NCI-H146 (cell line): Measurements from ENCODE around the gene MCTP1.

Experiments
- DNase-seq: peaks from one replicate; lab custom pipeline; 2025; lab: John Stamatoyannopoulos, UW

The MCTP1 gene

DNA sequence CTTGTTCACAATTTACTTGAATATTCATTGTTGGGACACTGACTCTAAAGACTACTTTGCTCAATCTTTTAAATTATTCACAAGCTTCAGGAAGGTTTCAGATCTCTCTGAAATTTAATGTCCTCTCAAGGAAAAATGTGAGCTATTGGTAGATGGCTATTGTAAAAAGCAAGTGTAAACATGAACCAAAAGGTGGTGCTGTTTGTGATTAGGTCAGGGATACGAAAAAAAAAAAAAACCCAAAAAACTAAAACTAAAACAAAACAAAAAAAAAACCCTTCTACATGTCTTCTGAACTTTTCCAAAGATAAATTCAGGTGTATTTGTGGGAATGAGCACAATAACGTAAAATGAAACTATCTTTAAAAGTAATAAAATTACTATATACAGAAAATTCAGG, 472.7 kb downstream of the MCTP1 start:
- no peak for DNase-seq

DNA sequence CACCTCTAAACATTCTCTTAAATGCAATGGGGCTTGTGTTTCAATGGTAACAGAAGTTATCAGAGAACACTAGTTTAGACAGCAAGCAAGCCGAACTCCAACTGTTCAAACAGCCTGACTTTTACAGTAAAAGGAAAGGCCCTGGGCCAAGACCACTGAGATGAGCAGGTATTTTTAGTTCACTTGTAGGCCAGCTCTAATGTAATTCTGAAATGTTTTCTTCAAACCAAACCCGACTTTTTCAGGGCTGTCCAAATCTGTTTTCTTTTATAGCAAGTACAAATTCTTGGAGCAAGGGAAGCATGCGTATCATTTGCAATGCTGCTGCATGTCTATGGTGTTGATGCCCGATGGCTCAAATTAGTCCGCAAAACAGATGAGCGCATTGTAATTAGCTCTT, 473.6 kb downstream of the MCTP1 start:
- no peak for DNase-seq

DNA sequence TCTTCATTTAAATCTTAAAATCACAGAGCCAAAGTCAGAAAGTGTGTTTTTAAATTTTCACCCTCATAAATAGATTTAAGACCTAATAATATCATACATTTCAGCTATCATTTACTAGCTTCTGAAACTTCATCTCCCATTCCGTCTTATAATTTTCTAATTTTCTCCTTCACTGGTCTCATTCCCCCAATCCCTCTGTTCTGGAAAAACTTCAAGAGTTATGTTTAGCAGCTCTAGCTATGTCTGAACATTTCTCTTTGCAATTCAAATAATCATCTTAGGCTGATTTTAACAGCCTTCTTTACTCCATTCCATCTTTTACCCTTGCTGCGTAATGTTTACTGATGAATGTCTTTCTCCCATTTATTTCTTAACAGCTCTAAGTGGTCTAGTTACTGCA, 474.0 kb downstream of the MCTP1 start:
- DNase-seq: no peak

DNA sequence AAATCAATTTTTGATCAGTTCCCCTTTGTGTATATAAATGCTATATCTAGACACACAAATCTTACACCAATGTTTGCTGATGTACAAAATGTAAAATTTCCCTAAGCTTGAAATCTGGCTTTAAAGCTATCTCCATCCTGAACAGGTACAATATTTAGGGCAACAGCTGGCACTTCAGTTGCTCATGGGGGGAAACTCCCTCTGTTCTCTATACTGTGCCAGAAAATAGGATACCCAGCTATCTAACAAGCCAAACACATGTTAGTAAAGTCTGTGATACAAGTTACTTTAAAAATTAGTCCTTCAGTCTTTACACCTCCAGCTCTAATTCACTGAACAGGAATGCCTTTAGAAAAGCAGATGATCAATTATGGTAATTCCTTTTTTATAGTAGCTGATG, 474.6 kb downstream of the MCTP1 start:
- no peak for DNase-seq

DNA sequence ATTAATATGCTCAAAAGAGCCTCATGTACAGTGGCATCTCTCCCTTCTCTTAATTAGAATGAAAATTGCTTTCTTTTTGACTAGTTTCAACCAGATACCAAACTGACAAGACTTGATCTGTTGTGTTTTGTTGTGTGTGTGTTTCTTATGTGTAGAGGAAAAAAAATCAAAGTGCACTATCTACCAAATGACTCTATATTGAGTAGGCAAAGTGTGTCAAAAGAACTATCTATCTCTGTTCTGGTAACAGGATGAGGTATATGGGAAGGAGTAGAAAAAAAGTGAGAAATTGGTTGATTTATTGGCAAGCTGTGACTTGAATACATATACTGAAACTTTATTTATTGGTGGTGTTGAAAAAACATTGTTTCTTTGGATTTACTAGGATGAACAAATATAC, 476.4 kb downstream of the MCTP1 start:
- no peak for DNase-seq

DNA sequence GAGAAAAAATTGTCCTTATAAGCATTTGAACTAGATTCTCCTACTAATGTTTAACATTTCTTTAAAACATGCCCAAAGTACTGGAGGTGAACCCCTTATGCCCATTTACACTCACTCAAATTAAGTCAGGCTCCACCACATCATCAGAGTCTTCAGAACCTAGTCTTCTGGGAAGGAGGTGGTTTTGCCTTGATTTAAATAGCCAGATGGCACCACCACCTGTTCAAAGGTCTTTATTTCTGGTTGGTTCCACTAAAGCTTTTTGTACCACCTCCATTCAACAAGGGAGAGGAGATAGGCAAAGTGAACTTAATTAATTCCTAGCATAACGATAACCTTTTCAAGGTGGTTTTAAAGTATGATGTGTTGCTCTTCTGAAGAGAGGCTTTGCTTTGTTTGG, 476.9 kb downstream of the MCTP1 start:
- DNase-seq: peak; percentile 3

DNA sequence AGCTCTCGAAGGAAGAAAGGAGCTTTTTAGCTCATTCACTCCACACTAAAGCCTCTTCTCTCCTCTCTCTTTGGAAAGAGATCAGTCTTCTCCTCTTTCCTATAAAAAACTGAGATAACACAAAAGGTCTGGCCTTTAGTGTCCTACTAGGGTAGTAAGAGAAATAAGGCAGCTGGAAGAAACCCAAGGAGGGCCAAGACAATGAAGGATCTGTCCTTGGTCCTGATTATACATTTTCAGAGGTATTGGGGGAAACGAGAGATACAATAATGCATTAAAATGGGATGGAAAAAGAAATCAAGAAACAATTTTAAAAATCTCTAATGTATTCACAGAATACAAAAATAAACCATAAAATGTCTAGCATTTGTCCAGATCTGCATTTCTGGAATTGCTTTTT, 482.4 kb downstream of the MCTP1 start:
- DNase-seq: no peak

DNA sequence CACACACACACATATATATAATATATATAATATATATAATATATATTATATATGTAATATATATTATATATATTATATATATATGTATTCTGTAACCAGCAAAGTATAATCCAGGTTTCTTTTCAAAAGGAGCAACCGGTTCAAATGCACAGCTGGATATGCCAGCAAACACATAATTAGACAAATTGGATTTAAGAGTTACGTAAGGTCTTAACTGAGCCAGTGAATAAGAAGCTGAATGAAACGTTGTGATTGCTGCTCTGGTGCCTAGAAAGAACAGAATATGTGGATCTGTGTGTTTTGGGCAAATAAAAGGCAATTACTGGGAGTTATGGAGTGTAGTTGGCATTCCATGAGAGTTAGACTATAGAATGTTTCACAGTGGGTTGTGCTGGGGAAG, 488.3 kb downstream of the MCTP1 start:
- DNase-seq: no peak

DNA sequence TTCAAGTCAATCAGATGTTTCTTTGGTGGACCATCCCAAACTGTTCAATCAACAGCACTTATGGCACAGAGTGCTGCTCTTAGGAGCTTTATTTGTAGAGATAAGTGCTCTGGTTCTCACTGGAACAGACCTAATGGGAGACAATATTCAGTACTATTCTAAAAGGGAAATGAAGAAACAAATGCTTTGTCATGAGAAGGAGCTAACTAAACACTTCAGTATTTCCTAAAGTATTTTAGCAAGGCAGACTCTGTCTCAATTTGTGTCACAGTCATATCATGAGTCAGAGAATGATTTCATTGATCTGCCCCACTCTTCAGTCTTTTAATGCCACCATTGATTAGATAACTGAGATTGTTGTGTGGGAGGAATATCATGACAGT, 491.1 kb downstream of the MCTP1 start:
- no peak for DNase-seq

DNA sequence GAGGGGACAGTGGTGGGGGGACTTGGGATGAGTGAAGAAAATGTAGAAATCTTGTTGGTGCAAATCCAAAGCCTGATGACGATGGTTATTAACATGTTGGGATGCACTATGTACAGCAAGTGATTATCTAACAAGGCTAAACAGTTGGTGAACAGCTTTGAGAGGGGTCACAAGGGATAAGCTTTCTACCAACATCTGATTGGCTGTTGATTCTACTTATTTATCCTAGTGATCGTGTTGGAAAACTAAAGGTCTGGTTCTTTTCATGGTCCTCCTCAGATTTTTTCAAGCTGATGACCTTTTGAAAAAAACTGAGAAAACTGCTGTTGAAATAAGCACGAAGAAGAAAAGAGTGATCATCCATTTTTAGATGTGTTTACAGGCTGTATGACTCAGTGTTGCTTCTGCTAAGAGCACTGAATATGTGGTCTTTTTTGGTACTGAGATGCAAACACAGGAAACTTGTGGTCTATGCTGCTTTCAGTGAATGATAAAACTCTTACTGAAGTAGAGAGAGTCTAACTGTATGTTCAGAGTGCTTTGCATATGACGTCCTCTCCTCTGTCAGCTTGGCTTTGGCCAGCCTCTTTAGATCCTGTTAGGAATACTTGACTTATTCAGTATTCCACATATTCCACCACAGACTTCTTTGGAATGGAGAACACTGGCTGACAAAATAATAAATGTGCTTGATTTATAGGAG, 491.6 kb downstream of the MCTP1 start:
- DNase-seq: no peak

DNA sequence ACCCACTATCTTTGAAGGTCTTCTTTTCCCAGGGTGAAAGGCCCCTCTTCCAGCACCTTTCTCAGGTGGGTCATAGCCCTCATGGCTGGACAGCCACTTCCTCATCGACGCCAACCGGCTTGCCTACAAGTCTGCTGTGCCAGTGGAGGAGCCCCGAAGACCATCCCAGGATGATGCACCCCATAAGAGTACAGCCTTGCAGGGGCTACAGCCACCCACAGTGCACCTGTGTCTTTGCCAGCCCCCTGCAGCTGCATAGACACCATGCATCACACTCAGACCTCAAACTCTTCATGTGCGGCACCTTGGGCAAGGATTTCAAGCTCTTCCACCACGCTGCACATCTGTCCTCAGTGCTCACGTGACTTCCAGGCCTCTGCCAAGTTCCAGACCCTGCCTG, 493.1 kb downstream of the MCTP1 start:
- no peak for DNase-seq

DNA sequence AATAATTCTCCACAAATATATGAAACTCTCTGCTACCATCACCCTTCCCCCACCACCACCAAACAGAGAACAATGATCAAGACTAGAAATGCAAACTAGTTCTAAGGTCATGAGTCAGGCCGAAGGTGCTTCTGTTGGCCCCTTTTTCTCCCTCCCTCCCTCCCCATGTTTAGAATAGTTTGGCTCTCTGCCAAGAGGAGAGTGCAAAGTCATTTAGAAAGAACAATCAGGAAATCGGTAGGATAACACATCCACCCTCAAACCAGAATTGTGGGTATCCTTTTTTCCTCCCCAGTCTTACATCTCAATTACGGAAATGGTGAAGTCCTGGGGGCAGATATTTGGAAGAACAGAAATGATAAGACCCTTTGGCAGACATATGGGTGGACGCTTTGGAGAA, 496.4 kb downstream of the MCTP1 start:
- no peak for DNase-seq

DNA sequence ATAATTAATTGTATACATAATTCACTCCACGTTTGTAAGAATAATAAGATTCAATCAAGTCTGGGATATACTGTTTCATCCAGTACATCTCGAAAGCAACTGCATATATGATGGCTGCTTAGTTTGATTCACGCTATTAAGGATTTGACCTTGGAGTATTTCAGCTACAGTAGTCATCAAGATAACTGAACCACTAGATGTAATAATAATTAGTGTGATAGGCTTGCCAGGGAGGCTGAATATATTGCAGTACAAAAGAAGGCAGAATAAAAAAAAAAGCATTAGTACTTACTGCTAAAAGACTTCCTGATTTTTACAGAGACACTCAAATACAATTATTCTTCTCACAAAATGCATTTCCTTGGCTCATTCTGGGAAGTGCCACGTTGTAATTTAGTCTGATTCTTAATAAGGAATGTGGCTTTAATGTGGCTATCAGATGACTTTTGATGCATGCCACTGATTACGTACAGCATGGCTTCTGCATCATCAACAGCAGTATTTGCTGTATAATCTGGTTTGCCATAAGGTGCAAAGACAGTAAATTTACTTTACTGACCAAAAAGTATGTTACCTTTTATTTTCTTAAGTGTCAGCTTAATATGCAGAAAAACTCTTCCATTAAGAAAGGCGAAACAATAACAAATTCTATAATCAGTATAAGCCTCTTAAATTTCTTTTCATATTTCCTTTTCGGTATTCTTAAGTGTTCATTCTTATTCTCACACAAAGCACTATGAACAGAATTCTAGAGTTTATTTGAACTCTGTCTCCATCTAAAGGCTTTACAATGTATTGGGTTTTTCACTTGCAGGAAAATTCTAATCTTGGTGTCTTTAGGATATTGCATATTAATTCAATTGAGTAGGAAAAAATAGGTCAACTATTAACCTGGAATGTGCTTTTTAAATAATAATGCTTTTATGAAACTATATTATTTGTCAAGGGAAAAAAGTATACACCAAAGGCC, 500.1 kb downstream of the MCTP1 start:
- peak; percentile 7 for DNase-seq

DNA sequence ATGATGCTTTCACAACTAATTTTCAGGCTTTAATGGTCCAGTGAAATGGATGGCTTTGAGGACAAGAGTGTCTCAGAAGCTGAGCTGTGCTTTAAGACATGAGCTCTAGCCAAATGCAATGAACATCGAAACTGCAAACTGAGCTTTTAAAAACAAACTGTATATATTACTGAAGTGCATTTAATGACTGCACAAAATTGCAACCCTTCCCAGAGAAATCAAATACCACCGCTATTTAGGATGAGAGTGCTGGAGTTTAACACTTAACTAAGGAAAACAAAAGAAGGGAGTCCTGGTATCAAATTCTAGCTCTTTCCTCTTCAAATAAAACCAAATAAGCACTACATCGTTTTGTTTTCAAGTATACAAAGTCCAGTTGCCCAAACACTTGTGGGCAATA, 502.5 kb downstream of the MCTP1 start:
- no peak for DNase-seq

DNA sequence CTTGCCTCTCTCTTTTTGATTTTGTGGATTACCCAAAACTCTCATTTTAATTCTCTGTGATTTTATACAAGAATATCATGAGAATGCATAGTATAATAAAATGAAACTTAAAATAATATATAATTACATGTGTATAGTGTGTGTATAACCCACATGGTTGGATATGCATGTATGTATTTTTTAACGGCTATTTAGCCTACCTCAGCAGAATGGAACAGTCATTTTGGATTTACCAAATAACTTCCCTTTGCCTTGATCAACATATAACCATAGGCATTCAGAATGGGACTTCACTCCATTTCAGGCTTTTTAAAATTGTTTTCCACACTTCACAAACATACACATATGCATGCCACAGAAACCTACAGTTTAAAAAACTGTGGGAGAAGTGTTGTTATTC, 505.2 kb downstream of the MCTP1 start:
- DNase-seq: no peak

DNA sequence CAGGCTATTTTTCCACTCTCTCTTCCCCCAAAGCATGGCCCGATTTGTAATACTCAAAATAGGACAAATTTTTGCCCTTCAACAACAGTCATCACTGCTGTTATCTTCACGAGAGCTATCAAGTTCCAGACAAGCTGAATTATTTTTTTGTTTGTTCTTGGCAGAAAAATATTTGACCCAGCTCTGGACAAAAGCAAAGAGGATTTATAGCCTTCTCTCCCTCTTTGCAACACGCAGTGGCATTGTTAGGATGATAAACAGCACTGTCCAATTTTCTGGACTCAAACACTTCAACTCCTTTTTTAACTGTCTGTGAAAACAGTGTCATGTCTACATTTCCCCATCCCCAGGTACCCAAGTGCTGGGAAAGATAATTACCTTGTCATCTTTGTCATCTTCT, 506.2 kb downstream of the MCTP1 start:
- DNase-seq: peak; percentile 84

DNA sequence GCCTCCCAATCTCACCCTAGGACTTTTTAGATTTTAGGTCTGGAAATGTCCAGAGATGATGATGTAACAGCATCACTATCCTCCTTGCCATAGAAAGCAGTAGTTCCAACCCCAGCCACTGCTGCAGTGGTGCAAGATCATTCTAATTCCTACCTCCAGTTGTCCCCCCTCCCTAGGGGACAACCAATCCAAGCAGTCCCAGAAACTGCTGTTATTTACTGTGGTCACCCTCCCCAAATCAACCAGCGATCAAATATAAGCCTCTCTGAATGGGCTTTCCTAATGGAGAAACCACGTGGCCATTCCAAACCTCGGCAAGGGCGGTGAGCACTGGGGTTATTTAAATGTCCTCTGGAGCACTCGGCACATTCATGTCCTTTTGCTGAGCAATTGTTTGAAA, 506.6 kb downstream of the MCTP1 start:
- DNase-seq: peak; percentile 84

DNA sequence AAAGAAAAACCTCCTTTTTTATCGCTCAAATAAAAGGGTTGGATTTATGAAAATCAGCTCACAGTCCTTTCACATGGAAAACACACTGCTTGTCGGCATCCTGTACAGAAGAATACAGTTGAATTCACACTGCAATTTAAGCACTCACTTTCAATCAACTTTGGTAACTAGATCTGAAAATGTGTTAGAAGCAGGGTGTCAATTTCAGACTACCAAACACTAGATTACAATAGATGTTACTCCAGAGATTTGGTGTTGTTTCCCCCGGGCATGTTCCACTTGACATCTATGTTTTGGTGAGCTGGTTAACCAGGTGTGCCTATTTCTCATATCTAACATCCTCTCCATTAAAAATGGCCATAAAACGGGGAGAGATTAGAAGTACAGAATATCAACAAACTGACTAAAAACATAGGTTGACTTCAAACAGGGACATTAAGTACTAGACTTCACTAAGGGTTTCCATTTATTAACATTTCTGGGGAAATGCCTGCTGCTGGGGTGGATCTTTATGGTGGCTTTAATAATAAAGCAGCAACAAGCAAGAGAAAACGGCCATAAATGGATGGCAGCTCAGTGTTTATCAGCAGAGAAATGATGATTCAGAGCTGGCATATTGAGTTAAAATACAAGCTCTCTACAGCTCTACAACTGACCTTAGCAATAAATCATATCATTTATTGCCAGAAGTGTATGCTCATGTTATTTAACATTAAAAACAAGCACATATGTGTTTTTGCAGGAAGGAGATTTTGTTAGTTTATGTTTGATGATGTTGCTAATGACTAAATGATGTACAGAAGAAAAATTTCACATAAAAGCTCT, 507.6 kb downstream of the MCTP1 start:
- peak; percentile 45 for DNase-seq

DNA sequence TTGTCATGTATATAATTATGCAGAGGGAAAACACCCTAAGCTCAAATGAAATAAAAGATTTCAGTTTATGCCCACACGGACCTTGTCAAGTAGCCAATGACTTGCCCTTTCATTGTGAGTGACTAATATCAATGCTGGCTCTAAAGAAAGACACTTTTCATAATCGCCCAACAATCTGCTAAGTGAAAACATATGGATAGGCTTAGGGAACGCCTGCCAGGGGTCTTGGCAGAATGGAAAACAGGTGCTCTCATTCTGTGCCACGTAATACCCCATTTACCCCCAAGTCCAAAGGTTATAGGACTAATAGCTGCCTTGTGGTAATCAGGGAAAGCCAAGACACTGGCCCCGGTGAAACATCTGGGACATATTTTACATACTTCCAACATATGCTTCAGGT, 508.7 kb downstream of the MCTP1 start:
- peak; percentile 64 for DNase-seq

DNA sequence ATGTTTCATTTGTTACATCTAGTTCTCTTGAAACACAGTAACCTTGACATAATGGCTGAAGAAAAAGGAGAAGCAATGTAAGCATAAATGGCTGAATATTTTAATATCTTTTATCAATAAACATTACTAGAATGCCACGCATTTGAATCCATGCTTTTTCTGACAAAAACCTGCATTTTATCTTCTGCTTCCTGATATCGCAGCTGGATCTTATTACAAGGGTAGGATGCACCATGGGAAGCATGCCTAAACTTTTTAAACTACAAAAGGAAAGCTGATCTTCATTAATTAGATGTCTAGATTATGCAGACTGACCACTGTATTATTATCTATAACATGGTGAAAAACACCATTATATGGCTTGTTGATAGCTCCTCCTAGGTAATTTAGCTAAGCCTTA, 509.8 kb downstream of the MCTP1 start:
- no peak for DNase-seq

DNA sequence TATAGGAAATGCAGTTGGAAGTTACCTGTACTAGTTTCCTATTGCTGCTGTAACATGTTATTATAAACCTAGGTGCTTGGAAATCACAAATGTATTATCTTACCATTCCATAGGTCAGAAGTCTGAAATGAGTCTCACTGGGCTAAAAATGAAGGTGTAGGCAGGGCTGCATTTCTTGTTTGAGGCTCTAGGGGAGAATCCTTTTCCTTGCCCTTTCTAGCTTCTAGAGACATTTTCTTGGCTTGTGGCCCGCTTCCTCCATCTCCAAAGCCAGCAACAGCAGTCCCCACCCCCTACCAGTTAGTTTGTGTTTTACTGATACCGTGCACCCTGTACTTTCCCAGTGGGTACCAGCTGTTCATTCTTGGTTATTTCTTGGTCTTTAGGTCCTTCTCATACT, 513.2 kb downstream of the MCTP1 start:
- DNase-seq: no peak

DNA sequence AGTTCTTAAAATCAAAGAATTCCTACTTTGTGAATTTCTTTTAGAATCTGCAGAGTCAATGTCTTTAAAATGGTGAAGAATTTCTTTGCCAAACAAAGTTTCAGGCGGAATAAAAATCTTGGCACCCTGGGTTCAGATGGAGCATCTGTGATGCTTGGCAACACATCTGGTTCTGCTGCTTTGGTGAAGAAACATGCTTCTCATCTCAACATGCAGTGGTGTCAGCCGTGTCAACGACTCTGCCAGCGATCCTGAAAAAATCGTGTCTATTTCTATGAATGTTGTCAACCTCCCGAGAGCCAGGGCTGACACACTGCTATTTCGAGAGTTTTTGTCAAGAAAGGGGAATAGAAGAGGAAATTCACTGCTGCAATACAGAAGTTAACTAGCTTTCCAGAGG, 514.9 kb downstream of the MCTP1 start:
- DNase-seq: no peak

DNA sequence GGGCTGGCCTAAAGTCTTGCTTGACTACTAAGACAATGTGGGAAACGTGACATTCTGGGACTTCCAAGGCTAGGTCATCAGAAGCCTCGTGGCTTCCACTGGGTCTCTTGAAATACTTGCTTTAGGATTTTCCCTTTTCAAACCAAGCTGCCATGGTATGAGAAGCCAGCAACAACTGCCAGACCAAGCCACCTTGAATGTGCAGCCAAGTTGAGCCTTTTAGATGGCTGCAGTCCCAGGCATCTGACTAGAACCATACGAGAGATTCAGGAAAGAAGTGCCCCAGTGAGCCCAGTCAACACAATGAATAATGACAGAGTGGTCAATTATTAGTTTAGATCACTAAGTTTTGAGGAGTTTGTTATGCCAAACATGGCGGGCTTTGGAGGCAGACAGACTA, 523.1 kb downstream of the MCTP1 start:
- DNase-seq: no peak
